Gastroesophageal sphincter (tissue), 3 donors: ENCODE results near the gene TMEM154.

Experiments used
- EP300 ChIP-seq: sonication (generic); formaldehyde crosslinking; IDR thresholded peaks from one replicate; pipeline ENCODE4 v1.6.1; 2017; ENCODE audit warnings: antibody characterized with exemption, mild to moderate bottlenecking
- POLR2A ChIP-seq, 2 donors: fragments of 450-650 bp; IDR thresholded peaks; one replicate each; pipeline ENCODE4 v1.6.1; 2017; ENCODE audit warnings: antibody characterized with exemption in 2 of 2, mild to moderate bottlenecking in 2 of 2, moderate library complexity in 1 of 2
- POLR2AphosphoS5 ChIP-seq: sonication (generic); formaldehyde crosslinking; IDR thresholded peaks from one replicate; pipeline ENCODE4 v1.6.1; 2017; ENCODE audit warnings: antibody characterized with exemption
- TF ChIP-seq, protein P1 (sequence below), 4 experiments: fragments of 200-600 bp in 2 of 4; fragments of 450-650 bp in 2 of 4; sonication (generic) in 1 of 4; IDR thresholded peaks; one replicate each; pipeline ENCODE4 v1.5.1; 2017 to 2019; ENCODE audit warnings: antibody characterized with exemption in 4 of 4, mild to moderate bottlenecking in 2 of 4, moderate library complexity in 2 of 4

GRCh38 chr4:152628128-152628527 lies 51.7 kb downstream of the TMEM154 start:
- TF ChIP-seq, protein P1, sequence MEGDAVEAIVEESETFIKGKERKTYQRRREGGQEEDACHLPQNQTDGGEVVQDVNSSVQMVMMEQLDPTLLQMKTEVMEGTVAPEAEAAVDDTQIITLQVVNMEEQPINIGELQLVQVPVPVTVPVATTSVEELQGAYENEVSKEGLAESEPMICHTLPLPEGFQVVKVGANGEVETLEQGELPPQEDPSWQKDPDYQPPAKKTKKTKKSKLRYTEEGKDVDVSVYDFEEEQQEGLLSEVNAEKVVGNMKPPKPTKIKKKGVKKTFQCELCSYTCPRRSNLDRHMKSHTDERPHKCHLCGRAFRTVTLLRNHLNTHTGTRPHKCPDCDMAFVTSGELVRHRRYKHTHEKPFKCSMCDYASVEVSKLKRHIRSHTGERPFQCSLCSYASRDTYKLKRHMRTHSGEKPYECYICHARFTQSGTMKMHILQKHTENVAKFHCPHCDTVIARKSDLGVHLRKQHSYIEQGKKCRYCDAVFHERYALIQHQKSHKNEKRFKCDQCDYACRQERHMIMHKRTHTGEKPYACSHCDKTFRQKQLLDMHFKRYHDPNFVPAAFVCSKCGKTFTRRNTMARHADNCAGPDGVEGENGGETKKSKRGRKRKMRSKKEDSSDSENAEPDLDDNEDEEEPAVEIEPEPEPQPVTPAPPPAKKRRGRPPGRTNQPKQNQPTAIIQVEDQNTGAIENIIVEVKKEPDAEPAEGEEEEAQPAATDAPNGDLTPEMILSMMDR (IDR thresholded peaks at IDR 0.05) = no peak
- TF ChIP-seq POLR2A (IDR thresholded peaks at IDR 0.05) (no peak), POLR2AphosphoS5 (no peak), EP300 (no peak)
